Panc1 (cell line): ENCODE data around the gene SCGB3A1. TPM values are rescaled to one million over a fixed set of nuclear protein-coding genes. Genes with fewer than 3 reads are reported as not detected.

Experiments used
- ATAC-seq: fragments of 200-7000 bp; cut with Tn5 transposase; 2 replicates; pipeline ENCODE4 v1.9.1; 2020; ENCODE audit warnings: mild to moderate bottlenecking, moderate library complexity
- BruUV-seq: library from RNA; stranded (reverse); fragments of 400-500 nt; replicated peaks from 2 replicates; lab custom pipeline; 2021; lab: Mats Ljungman, UMichigan
- CTCF ChIA-PET: fragments of 300-600 bp; sonication (Branson Sonifier 250); formaldehyde crosslinking; loops from one replicate; lab custom pipeline; 2022; ENCODE audit warnings: antibody characterized with exemption; lab: Charles Lee
- POLR2A ChIA-PET: fragments of 300-600 bp; sonication (Branson Sonifier 250); formaldehyde crosslinking; loops from one replicate; lab custom pipeline; 2022; ENCODE audit warnings: antibody characterized with exemption; lab: Charles Lee
- DNase-seq: peaks from one replicate; pipeline ENCODE4 v3.0.0-alpha.2; 2010; ENCODE audit warnings: low read depth, low spot score
- H3K27ac ChIP-seq: 2 replicates; pipeline ENCODE4 v1.5.1; 2011; ENCODE audit warnings: mild to moderate bottlenecking, low read length, inconsistent platforms
- H3K27me3 ChIP-seq: fragments of 200-500 bp; sonication (Bioruptor generic); 2 replicates; pipeline ENCODE4 v1.6.0; 2014; ENCODE audit warnings: low read length, inconsistent platforms; ENCODE audit not compliant: control insufficient read depth, insufficient read depth
- H3K36me3 ChIP-seq: fragments of 200-500 bp; sonication (Bioruptor generic); 2 replicates; pipeline ENCODE4 v1.5.1; 2014; ENCODE audit warnings: inconsistent platforms, mild to moderate bottlenecking, low read length, moderate library complexity; ENCODE audit not compliant: control insufficient read depth, insufficient read depth
- H3K4me1 ChIP-seq: 2 replicates; pipeline ENCODE4 v1.5.1; 2011; ENCODE audit warnings: inconsistent platforms, mild to moderate bottlenecking, low read length, moderate library complexity; ENCODE audit not compliant: control insufficient read depth, insufficient read depth
- H3K4me3 ChIP-seq, 2 experiments: 2 replicates each; pipeline ENCODE4 v1.5.1; 2011 to 2012; ENCODE audit warnings: low read depth in 2 of 2, low read length in 2 of 2, mild to moderate bottlenecking in 2 of 2, inconsistent platforms in 1 of 2, moderate library complexity in 1 of 2
- H3K9me3 ChIP-seq: fragments of 200-500 bp; sonication (Bioruptor generic); 2 replicates; pipeline ENCODE4 v1.5.1; 2014; ENCODE audit warnings: low read depth, mild to moderate bottlenecking, inconsistent platforms, low read length, moderate library complexity; ENCODE audit not compliant: control insufficient read depth, insufficient read depth
- POLR2AphosphoS5 ChIP-seq: IDR thresholded peaks from 2 replicates; pipeline ENCODE4 v1.6.1; 2012; ENCODE audit warnings: mild to moderate bottlenecking, low read depth, low read length, moderate library complexity
- REST ChIP-seq, 2 experiments: IDR thresholded peaks; 2 replicates each; pipeline ENCODE4 v1.6.1; 2011 to 2012; ENCODE audit warnings: low read depth in 2 of 2, control low read depth in 1 of 2, low read length in 1 of 2, mild to moderate bottlenecking in 1 of 2, moderate library complexity in 1 of 2; ENCODE audit not compliant: insufficient read depth in 1 of 2
- SIN3A ChIP-seq: IDR thresholded peaks from 2 replicates; pipeline ENCODE4 v1.6.1; 2012; ENCODE audit warnings: low read depth, mild to moderate bottlenecking, low read length, moderate library complexity, borderline replicate concordance; ENCODE audit not compliant: insufficient read depth
- TCF7L2 ChIP-seq: IDR thresholded peaks from 2 replicates; pipeline ENCODE4 v1.6.1; 2011; ENCODE audit warnings: mild to moderate bottlenecking, low read depth, low read length, inconsistent platforms
- in situ Hi-C: cut with HindIII; loops from 2 replicates; pipeline ENCODE4 v1.10.0; 2016; ENCODE audit warnings: low sequenced_read_pairs, low pct_unique_long_range_greater_than_20kb
- intact Hi-C: fragments of 100-400 bp; cut with micrococcal nuclease; formaldehyde crosslinking; loops from one replicate; pipeline ENCODE4 v1.10.0; 2022; ENCODE audit not compliant: unreplicated experiment
- total RNA-seq: library from RNA; stranded (reverse); gene quantifications from one replicate; pipeline ENCODE4 v1.2.1, GENCODE V29; 2021; ENCODE audit not compliant: unreplicated experiment
- TF ChIP-seq, protein P1 (sequence below): fragments of 450-650 bp; IDR thresholded peaks from 2 replicates; pipeline ENCODE4 v1.5.1; 2017; ENCODE audit warnings: mild to moderate bottlenecking

The SCGB3A1 gene
- total RNA-seq, 1 experiment from 2014 or later = not detected

DNA sequence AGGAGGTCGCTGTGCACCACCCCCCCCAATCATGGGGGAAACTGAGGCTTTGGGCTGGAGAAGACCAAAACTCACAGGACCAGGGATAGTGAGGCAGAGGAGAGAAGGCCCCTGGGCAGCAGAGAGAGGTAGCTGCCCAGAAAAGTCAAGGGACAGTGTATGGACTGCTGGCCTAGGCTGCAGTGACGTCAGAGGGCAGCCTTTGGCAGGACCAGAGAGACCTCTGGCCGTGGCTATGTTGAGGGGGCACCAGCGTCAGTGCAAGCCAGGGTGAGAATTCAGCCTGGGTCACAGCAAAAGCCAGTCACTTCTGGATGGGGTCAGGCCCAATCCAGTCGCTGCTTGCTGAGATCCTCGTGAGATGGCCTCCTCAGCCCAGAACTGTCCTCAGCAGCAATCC lies 31.6 kb upstream of the SCGB3A1 start:
- intact Hi-C loops (no loop called here), in situ Hi-C loops (no loop called here)
- DNase-seq = no peak
- no peaks in the 10 kb centered on the region for H3K36me3 ChIP-seq
- no TSS peak for BruUV-seq
- no peak for TF ChIP-seq TCF7L2
- TF ChIP-seq POLR2AphosphoS5 = no peak
- no peak for TF ChIP-seq REST (IDR thresholded peaks at IDR 0.05; ENCODE audit: insufficient read depth in 1 of 2, low read depth in 2 of 2, low read length in 1 of 2)
- TF ChIP-seq, protein P1, sequence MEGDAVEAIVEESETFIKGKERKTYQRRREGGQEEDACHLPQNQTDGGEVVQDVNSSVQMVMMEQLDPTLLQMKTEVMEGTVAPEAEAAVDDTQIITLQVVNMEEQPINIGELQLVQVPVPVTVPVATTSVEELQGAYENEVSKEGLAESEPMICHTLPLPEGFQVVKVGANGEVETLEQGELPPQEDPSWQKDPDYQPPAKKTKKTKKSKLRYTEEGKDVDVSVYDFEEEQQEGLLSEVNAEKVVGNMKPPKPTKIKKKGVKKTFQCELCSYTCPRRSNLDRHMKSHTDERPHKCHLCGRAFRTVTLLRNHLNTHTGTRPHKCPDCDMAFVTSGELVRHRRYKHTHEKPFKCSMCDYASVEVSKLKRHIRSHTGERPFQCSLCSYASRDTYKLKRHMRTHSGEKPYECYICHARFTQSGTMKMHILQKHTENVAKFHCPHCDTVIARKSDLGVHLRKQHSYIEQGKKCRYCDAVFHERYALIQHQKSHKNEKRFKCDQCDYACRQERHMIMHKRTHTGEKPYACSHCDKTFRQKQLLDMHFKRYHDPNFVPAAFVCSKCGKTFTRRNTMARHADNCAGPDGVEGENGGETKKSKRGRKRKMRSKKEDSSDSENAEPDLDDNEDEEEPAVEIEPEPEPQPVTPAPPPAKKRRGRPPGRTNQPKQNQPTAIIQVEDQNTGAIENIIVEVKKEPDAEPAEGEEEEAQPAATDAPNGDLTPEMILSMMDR = no peak
- no peak for TF ChIP-seq SIN3A
- H3K4me3 ChIP-seq = no peak overlapping the region
- H3K9me3 ChIP-seq = no peaks in the 10 kb centered on the region
- no peaks in the 10 kb centered on the region for H3K4me1 ChIP-seq
- ChIA-PET CTCF (no interaction called here), POLR2A (no interaction called here)
- no peak overlapping the region for H3K27ac ChIP-seq
- H3K27me3 ChIP-seq = no peaks in the 10 kb centered on the region; the same call in 1 of the 2 replicates
- ATAC-seq = no peak

GRCh38 chr5:180621311-180621710 lies 30.0 kb upstream of the SCGB3A1 start:
- H3K27ac ChIP-seq = no peak overlapping the region
- no peak for ATAC-seq
- in situ Hi-C loops = no loop called here
- no TSS peak for BruUV-seq
- ChIA-PET POLR2A (no interaction called here), CTCF (no interaction called here)
- no peak for DNase-seq
- H3K4me3 ChIP-seq = no peak overlapping the region
- H3K9me3 ChIP-seq = no peaks in the 10 kb centered on the region
- intact Hi-C loops = no loop called here
- no peaks in the 10 kb centered on the region; the same call in 1 of the 2 replicates for H3K27me3 ChIP-seq
- H3K36me3 ChIP-seq = no peaks in the 10 kb centered on the region
- TF ChIP-seq POLR2AphosphoS5 (no peak), REST (IDR thresholded peaks at IDR 0.05; ENCODE audit: insufficient read depth in 1 of 2, low read depth in 2 of 2, low read length in 1 of 2) (no peak), TCF7L2 (no peak), SIN3A (no peak)
- TF ChIP-seq, protein P1 = no peak
- no peaks in the 10 kb centered on the region for H3K4me1 ChIP-seq
